WTC11 (cell line): ENCODE data around the gene CCDC190. TPM values are rescaled to one million over a fixed set of nuclear protein-coding genes. Genes with fewer than 3 reads are reported as not detected.

Experiments
- ATAC-seq: fragments of 200-7000 bp; cut with Tn5 transposase; 2 replicates; pipeline ENCODE4 v1.10.0; 2021; ENCODE audit warnings: mild to moderate bottlenecking, moderate library complexity
- CTCF ChIA-PET: fragments of 300-600 bp; sonication (Branson Sonifier 250); formaldehyde crosslinking; loops from one replicate; lab custom pipeline; 2021; ENCODE audit warnings: antibody characterized with exemption; lab: Charles Lee
- POLR2A ChIA-PET: fragments of 350-600 bp; sonication (Branson Sonifier 250); formaldehyde crosslinking; loops from one replicate; lab custom pipeline; 2021; ENCODE audit warnings: antibody characterized with exemption; lab: Charles Lee
- DNase-seq: peaks from one replicate; pipeline ENCODE4 v3.0.0; 2021; ENCODE audit warnings: low spot score
- H3K27ac Mint-ChIP-seq: 2 replicates; pipeline ENCODE4 v1.8.0; 2021; ENCODE audit warnings: mixed read lengths
- H3K27me3 Mint-ChIP-seq: 2 replicates; pipeline ENCODE4 v1.8.0; 2021; ENCODE audit warnings: low read depth, mild to moderate bottlenecking, moderate library complexity, mixed read lengths
- H3K36me3 Mint-ChIP-seq: 2 replicates; pipeline ENCODE4 v1.8.0; 2021; ENCODE audit warnings: mixed read lengths
- H3K4me1 Mint-ChIP-seq: 2 replicates; pipeline ENCODE4 v1.8.0; 2022; ENCODE audit warnings: mixed read lengths
- H3K4me3 Mint-ChIP-seq: 2 replicates; pipeline ENCODE4 v1.8.0; 2021; ENCODE audit warnings: mild to moderate bottlenecking, moderate library complexity, mixed read lengths
- H3K9me3 Mint-ChIP-seq: 2 replicates; pipeline ENCODE4 v1.8.0; 2021; ENCODE audit warnings: mixed read lengths
- ATF1 ChIP-seq: sonication (generic); formaldehyde crosslinking; IDR thresholded peaks from 2 replicates; pipeline ENCODE4 v1.8.1; 2023; ENCODE audit warnings: mild to moderate bottlenecking, moderate library complexity, missing genetic modification reagents
- CBFB ChIP-seq: sonication (generic); formaldehyde crosslinking; IDR thresholded peaks from 2 replicates; pipeline ENCODE4 v1.8.1; 2022; ENCODE audit warnings: mild to moderate bottlenecking, low read depth, missing genetic modification reagents
- CTCF ChIP-seq: fragments of 200-600 bp; IDR thresholded peaks from 2 replicates; pipeline ENCODE4 v1.8.0; 2022; ENCODE audit warnings: antibody characterized with exemption
- E2F4 ChIP-seq: sonication (generic); formaldehyde crosslinking; IDR thresholded peaks from 2 replicates; pipeline ENCODE4 v1.8.1; 2022; ENCODE audit warnings: low read depth, mild to moderate bottlenecking, moderate library complexity, missing genetic modification reagents, borderline replicate concordance
- GTF2I ChIP-seq: fragments of 250-450 bp; sonication (Bioruptor Pico); conservative IDR thresholded peaks from 2 replicates; pipeline ENCODE4 v1.4.0; 2021; ENCODE audit warnings: mild to moderate bottlenecking
- HMGA2 ChIP-seq: fragments of 250-450 bp; sonication (Bioruptor Pico); IDR thresholded peaks from 2 replicates; pipeline ENCODE4 v1.4.0; 2021; ENCODE audit warnings: mild to moderate bottlenecking, moderate library complexity
- IRF2 ChIP-seq: sonication (generic); formaldehyde crosslinking; IDR thresholded peaks from 2 replicates; pipeline ENCODE4 v1.8.0; 2022; ENCODE audit warnings: low read depth, missing genetic modification reagents, borderline replicate concordance
- MLX ChIP-seq: sonication (generic); formaldehyde crosslinking; IDR thresholded peaks from 2 replicates; pipeline ENCODE4 v1.8.1; 2023; ENCODE audit warnings: mild to moderate bottlenecking, missing genetic modification reagents, moderate library complexity
- NR3C1 ChIP-seq: sonication (generic); formaldehyde crosslinking; conservative IDR thresholded peaks from 2 replicates; pipeline ENCODE4 v1.8.1; 2023; ENCODE audit warnings: low read depth, mild to moderate bottlenecking, missing genetic modification reagents
- PRDM15 ChIP-seq: sonication (generic); formaldehyde crosslinking; IDR thresholded peaks from 2 replicates; pipeline ENCODE4 v1.8.0; 2022; ENCODE audit warnings: missing genetic modification reagents
- PREB ChIP-seq: sonication (generic); formaldehyde crosslinking; IDR thresholded peaks from 2 replicates; pipeline ENCODE4 v1.8.1; 2022; ENCODE audit warnings: mild to moderate bottlenecking, missing genetic modification reagents, moderate library complexity, borderline replicate concordance
- RORB ChIP-seq: fragments of 250-450 bp; sonication (Bioruptor Pico); IDR thresholded peaks from 2 replicates; pipeline ENCODE4 v1.9.0; 2021; ENCODE audit warnings: mild to moderate bottlenecking
- SMAD3 ChIP-seq: sonication (generic); formaldehyde crosslinking; IDR thresholded peaks from 2 replicates; pipeline ENCODE4 v1.8.0; 2022; ENCODE audit warnings: missing genetic modification reagents, mild to moderate bottlenecking, borderline replicate concordance
- ZNF138 ChIP-seq: sonication (generic); formaldehyde crosslinking; conservative IDR thresholded peaks from 2 replicates; pipeline ENCODE4 v1.8.1; 2022; ENCODE audit warnings: mild to moderate bottlenecking, moderate library complexity, missing genetic modification reagents
- ZNF281 ChIP-seq: sonication (generic); formaldehyde crosslinking; IDR thresholded peaks from 2 replicates; pipeline ENCODE4 v1.8.0; 2023; ENCODE audit warnings: mild to moderate bottlenecking, missing genetic modification reagents
- ZNF317 ChIP-seq: sonication (generic); formaldehyde crosslinking; IDR thresholded peaks from 2 replicates; pipeline ENCODE4 v1.8.1; 2023; ENCODE audit warnings: low read depth, mild to moderate bottlenecking, moderate library complexity, missing genetic modification reagents, borderline replicate concordance
- ZNF416 ChIP-seq: fragments of 250-450 bp; sonication (Bioruptor Pico); IDR thresholded peaks from 2 replicates; pipeline ENCODE4 v1.9.0; 2021; ENCODE audit warnings: mild to moderate bottlenecking, inconsistent platforms
- total RNA-seq: library from RNA; stranded (reverse); gene quantifications from 3 replicates; pipeline ENCODE4 v1.2.3, GENCODE V29; 2021

CCDC190 gene
- total RNA-seq, 1 experiment from 2014 or later = not detected

- TF ChIP-seq IRF2 (CRISPR knock-in tag) = no peak
- TF ChIP-seq MLX (CRISPR knock-in tag) = no peak
- no peak for TF ChIP-seq PRDM15 (CRISPR knock-in tag)
- TF ChIP-seq ZNF416 (CRISPR knock-in tag) = no peak
- TF ChIP-seq CTCF = no peak
- no peak for TF ChIP-seq RORB (CRISPR knock-in tag)
- TF ChIP-seq GTF2I (CRISPR knock-in tag) = no peak
- TF ChIP-seq SMAD3 (CRISPR knock-in tag) = no peak
- TF ChIP-seq PREB (CRISPR knock-in tag) = no peak
- no peak for TF ChIP-seq NR3C1 (CRISPR knock-in tag)
- no peak for TF ChIP-seq CBFB (CRISPR knock-in tag)
- TF ChIP-seq ZNF281 (CRISPR knock-in tag) = no peak
- TF ChIP-seq, all 79 proteins: peak for 0
Measured at GRCh38 chr1:162868972-162869371, 8.0 kb upstream of the CCDC190 start (continued).

- ATAC-seq = no peak
- ChIA-PET CTCF (interaction anchor here (0.8 to 2.6 kb wide), 6 partner anchors 13 to 210 kb away, joined by 3 to 12 read pairs (median 6); partner anchors contain the start of gene RGS4), POLR2A (no interaction called here)
- no peak for TF ChIP-seq E2F4 (CRISPR knock-in tag)
- TF ChIP-seq ZNF317 = no peak
- no peak for TF ChIP-seq HMGA2 (CRISPR knock-in tag)
- TF ChIP-seq ZNF138 (CRISPR knock-in tag) = no peak
- TF ChIP-seq ATF1 (CRISPR knock-in tag) = no peak
- no peak for TF ChIP-seq PRDM15 (CRISPR knock-in tag)
Measured at GRCh38 chr1:162861625-162862024, 650 bp upstream of the CCDC190 start.

More at GRCh38 chr1:162861625-162862024, 650 bp upstream of the CCDC190 start:
- Mint-ChIP-seq H3K27me3 (no peaks in the 10 kb centered on the region), H3K36me3 (no peaks in the 10 kb centered on the region), H3K9me3 (peaks cover 3% of the 10 kb centered on the region; the same call in 1 of the 2 replicates), H3K4me1 (no peaks in the 10 kb centered on the region; the same call in 1 of the 2 replicates), H3K4me3 (no peak overlapping the region), H3K27ac (no peak overlapping the region)
- DNase-seq = no peak
